ENCODE data around the gene GSE1.

Gene GSE1

DNA sequence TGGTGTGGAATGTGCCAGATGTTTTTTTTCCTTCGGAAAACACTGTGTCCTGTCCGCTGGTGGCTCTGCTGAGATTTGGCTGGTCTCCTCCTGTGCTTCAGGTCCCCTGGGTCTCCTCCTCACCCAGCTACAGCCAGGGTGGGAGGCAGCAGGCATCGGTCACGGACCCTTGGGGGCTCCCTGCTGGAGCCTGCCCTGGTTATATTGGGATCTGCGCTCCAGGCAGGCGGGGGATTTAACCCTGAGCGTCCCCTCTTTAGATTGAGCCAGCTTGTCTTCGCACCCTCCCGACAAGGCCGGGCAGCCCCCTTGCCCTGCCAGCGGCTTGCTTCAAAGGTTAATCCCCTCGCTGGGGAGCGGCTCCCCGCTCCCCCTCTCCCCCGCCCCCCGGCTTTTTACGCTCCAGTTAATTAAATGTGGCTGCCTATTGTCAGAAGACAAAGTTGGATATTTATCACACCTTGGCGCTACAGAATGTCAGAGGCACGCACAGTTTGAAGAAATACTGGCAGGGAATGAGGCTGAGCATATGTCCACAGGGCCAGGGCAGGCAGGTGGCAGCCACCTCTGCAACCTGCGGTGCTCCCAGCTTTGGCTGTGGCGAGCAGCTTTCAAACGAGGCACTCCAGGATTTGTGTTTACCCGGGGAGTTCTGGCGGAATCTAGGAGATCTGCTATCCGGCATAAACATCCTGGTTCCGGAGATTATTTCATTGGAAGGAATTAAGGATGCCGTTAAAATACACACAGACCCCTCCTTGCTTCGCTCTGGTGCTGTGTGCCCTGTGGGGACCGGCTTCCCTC lies 38.2 kb upstream of the GSE1 start:
- DNase-seq, result no peak

DNA sequence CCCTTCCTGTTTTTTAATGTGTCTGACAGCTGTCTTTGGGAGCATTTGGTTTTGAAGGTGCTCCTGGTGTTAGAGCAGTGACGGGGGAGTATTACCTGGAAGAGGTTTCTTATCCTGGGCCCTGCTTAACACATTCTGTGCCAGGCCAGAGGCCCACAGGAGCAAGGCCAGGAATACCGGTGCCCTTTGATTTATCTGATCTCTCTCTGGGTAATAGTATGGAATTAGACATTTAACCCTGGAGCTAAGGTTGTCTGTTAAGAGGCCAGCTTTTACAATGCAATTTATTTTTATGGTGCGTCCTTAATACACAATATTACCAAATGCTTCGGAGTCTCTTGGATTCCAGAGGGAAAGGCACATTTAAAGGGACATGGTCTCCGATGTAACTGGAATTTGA lies 37.2 kb upstream of the GSE1 start:
- no peak for DNase-seq

DNA sequence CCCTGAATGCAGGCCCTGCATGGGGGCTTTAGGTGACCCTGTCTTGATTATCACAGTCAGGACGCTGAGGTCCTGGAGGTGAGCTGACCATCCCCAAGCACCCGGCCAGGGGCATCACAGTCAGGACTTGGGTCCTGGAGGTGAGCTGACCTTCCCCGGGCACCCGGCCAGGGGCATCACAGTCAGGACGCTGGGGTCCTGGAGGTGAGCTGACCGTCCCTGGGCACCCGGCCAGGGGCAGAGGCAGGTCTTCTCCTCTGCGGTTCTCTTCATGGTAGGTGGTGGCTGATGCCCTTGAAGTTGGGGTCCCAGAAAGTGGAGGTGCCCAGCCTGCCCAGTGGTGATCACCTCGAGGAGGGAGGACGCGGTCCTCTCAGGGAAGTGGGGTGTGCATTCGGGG lies 36.2 kb upstream of the GSE1 start:
- no peak for DNase-seq

DNA sequence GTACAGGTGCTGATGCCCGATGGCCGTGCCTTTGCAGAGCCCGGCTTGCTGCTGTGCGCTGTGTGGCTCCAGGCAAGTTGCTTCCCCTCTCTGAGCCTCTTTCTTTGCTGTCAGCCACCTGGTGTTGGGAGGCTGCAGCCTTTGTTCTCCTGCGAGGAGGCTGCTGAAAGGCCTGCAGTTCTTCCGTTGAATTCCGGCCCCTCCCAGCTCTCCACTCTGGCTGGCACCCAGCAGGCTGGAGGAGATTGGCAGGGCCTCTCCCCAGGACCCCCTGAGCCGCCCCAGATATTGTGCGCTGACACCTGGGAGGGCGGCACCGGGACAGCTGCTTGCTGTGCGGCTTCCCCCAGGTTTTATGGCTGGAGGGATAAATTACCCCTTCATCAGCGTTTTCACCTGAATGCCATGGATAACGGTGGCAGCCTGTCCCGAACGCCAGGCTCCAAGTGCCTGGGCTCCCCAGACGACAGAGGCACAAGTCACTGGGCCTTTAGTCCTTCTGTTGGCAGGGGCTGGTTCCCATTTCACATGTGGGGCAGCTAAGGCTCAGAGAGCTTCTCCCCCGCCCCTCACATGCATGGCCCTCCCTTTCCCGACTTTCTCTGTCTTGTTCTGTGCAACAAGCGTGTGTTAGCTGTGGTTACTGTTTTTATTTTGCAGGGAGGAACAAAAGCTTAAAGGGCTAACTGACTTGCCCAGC lies 35.1 kb upstream of the GSE1 start:
- DNase-seq, result no peak

DNA sequence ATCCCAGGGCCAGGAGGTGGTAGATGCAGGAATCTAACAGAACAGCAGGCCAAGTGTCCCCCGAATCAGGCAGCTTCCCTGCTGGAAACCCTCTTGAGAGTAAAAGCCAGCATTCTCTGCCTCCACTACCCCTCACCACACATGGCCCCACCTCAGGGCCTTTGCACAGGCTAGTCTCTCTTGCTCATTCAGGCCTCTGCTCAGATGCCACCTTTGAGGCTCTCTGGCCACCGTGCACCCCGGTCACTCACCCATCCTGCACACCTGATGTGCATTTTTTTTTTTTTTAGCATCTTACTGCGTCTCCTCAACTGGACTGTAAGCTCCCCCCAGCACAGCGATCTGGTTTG lies 34.5 kb upstream of the GSE1 start:
- no peak for DNase-seq

DNA sequence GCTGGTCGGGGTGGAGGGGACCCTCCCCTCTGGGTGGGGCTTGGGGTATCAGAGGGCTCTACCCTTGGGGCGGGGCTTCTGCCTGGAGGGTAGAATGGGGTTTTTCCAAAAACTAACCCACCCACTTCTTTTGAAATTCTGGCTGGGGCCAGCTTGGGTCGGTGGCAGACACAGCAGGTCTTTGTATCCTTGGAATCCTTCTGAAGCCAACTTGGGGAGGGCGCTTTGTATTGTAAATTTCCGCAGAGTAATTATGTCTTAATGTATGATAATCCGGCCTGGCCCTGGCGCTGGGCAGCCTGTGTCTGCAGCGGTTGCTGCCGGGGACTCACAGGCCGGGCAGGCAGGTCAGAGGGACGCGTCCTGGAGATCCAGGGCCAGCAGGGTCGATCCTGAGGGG lies 33.9 kb upstream of the GSE1 start:
- DNase-seq, result no peak

DNA sequence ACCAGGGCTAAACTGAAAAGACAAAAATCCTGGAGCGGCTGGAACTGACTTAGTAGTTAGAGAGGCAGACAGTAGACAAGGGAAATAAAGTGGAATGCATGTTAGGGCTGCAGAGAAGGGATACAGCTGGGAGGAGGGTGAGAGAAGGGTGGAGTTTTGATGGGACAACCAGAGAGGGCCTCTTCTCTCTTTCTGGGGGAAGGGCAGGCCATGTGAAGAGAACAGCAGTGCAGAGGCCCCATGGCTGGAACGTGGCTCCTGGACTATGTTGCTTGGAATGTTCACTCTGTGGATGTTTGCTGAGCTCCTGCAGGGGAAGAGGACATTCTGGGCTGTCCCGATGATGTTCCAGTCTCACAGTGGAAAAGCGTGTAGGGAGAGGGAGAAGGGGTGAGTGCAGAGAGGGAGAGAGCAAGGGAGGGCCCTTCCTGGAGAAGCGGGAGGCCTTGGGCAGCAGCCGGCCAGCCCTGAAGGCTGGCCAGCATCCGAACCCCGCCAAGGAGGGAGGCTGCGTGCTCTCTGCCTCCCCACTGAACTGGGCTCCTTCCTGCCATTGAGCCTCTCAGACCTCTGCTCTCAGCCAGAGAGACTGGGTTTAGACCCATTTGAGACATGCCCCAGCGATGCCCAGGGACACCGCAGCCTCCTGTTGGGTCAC lies 33.1 kb upstream of the GSE1 start:
- no peak for DNase-seq

DNA sequence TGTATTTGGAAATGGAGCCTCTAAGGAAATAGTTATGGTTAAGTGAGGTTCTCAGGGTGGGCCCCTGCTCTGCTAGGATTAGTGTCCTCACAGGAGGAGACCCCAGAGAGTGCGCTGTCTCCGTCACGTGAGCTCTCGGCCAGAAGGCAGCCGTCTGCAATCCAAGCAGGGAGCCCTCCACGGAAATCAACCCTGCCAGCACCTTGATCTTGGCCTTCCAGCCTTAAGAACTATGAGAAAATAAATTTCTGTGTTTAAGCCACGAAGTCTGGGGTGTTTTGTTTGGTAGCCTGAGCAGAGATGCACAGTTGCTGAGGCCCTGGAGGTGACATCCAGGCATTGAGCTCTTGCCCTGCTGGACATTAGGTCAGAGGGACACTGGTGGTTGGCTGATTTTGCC lies 32.4 kb upstream of the GSE1 start:
- no peak for DNase-seq

DNA sequence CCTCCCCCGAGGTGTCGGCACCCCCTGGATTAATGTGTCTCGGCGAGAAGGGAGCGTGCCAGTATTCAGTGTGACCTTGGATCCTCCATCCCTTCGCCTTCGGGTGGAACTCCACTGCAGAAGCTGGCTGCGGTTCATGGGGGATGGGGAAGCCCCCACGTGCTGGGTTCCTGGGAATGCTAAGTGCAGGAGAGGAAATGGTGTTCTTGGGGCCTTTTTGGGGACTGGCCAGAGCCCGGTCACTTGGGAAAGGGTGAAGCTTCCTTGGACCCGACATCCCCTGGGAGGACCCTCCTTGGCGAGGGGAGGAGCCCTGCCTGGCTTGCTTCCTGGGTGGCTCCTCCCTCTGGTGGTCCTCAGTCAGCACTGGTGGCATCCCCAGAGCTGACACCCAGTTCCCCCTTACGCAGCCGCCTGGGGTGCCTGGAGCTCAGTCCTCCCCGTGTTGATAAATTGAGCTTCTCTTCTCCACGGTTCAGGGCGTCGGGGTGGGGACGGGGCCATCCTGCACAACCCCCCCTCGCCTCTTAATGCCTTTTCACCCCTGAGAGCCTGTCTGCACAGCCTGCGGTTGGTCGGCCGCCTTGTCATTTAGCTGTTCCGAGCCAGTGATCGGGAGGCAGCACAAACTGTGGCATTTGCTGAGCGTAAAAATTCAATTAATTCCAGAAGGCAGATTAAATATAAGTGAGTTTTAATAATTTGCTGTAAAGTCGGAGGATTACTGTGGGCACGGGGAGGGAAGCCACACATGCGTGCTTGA lies 30.7 kb upstream of the GSE1 start:
- no peak for DNase-seq

DNA sequence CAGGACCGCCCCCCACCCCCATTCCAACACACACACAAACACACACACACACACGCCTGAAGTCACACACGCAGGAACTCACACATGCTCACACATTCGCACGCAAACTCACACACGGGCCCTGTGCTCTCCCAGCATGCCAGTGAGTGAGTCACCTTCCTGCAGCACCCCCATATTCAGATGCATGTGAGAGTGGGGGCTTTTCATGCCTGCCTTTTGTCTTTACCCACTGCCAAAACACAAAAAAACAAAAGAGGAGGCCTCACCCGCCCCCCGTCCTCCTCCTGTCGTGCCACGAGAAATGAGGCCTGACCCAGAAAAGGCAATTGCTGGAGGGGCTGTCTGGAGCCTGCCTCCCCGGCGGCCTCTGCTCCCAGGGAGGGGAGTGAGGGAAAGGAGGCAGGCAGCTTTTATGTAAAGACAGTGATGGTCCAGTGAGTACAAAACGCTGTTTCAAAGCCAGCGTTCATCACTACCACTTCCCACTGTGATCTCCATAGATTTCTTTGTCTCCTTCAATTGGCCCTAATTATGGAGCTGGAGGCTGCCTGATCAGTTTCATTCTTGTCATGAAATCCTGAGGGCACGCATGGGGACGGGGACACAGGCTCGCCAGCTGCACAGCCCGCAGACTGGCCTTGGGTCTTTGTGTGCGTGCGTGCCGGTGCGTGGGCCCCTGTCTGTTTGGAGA lies 29.5 kb upstream of the GSE1 start:
- no peak for DNase-seq

DNA sequence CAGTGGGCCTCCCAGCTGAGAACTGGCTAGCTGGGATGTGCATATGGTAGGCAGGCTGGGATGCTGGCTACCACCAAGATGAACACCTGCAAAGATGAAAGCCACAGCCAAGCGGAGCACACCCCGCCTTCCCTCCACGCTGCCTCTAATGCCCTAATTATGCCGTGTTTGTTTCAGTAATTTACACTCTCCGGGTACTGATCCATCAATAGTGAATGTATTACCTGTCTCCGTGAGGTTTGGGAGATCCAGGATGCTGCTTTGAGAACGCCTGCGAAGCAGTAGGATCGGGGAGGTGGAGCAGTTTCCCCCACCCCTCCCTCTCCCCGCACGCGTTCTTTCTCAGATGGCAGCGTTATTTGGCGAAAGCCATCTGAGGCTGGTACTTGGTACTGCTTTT lies 28.9 kb upstream of the GSE1 start:
- no peak for DNase-seq

DNA sequence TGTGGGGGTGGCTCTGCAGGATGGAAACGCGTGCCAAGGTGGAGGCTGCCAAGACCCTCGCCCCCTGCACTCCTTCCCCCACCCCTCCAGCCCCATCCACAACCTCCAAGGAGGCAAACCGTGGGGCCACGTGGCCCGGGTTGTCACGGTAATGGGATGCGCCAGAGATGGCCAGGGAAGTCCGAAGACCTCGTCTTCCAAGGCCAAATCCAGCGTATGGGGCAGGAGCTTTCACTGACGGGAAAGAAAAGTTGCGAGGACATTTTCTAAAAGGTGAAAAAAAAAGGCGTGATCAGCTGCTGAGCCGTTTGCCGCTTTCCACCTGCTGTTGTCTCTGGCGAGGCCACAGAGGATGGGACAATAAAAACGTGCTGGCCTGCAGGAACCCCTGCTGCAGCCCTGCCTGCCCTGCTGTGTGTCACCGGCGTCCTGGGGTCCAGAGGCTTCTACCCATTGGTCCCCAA lies 28.3 kb upstream of the GSE1 start:
- no peak for DNase-seq

DNA sequence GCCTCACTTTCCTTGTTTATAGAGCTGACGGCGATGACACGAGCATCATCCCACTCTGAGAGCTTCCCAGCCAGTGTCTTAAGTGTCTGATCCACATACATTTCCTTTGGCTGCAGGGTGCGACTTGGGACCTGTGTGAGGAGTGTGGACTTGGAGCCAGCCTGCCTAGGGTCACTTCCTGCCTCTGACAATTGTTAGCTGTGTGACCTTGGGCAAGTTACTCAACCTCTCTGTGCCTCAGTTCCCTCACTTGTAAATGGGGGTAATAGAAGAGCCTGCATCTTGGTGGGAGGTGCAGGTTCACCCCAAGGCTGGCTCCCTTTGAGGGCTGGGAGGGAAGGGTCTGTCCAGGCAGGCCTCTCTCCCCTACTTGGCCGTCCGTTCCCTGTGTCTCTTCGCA lies 27.4 kb upstream of the GSE1 start:
- no peak for DNase-seq

DNA sequence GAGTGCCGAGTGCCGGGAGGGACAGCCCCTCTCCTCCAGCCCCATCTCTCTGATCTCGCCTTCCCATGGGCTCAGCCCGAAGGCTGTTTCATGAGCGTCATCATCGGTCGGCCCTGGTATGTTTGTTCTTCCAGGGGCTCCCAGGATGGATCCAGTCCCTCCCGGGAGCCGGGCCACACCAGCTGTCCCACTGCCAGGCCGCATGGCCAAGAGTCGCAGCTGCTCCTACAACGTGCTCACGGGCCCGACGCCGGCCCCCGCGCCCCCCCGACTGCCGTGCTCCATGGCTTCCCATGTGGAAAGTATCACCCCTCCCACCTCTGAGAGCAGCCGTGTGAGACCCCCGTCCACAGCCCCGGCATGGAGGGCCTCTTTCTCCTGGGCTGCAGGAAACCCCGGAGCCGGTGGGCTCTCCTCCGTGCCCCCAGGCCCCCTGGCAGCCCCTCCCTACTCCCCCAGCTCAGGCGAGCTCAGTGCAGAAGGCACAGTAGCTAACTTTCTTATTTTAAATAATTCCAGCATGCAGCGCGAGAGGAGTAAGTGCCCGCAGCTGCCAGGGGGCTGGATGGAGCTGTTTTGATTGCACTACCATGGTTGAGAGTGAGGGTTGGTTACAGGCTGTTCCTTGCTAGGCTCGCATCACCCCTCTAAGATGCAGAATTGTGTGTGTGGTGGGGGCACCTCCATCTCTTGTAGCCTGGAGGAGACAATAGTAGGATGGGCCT lies 26.6 kb upstream of the GSE1 start:
- DNase-seq, result no peak

DNA sequence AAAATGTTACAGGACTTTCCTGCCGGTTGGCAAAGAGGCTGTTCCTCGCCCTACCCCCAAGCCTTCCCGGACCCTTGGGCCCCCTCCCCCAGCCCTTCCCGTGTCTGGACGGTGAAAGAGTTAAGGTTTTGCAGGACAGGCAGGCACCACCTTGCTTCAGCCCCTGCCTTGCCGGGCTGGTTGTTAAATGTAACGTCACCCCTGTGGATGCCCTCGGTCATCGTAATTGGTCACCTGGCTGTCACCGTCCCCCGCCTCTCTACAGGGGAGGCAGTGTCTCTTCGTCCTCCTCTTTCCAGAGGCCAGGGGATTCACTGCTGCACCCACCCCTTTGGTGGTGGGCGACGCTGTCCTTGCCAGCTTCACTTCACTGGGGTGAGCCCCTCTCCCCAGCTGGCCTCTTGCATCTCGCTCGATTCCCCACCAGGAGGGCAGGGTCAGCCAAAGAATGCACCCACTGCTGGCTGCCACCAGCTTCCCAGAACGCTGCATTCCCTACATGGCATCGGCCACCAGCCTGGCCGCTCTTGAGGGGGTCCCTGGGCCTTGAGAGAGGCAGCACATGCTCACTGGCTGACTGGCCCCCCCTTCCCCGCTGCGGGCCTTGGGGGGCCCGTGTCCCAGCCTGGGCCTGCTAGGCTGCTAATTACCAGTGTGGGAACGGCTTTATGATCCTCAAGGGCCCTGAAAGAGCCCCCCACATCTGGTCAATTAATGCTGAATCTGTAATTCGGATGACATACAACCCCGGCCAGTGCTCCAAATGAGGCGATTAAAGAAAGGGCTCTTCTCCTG lies 25.2 kb upstream of the GSE1 start:
- no peak for DNase-seq

DNA sequence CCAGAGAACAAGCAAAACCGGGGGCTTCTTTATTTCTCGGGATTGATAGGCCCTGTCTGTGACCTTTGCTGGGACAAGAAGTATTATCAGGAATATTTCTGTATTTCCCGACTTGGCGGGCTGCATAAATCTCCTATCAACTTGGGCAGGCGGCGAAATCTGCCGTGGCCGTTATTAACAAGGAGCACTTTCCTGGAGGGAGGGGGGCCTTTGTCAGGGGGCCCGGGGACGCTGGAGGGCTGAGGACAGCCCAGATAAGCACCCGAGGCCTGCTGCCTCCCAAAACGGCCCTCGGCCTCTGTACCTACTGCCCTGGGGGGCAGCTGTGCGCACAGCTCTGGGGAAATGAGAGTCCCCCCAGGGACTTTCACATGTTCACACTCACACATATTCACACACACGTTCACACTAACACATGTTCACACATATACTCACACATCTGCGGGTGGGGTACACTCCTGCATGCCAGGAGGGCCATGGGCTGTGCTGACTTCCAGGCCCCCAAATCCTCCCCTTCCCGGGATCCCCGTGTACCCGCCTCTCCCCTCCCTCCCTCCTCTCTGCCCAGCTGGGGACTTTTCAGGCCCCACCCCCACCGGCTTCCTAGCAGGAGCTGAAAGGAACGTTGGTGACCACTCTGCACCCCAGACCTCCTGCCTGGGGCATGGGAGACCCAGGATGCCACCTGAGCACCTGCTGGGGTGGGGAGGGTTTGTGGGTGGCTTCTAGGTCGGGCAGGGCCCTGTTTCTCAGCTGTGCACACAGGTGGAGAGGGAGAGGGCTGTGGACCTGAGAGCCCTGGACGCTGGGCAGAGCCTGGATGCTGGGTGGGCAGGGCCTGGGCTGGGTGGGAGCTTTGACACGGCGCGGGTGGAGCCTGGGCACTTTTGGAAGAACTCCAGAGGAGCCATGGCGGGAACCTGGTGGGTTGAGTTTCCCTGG lies 24.3 kb upstream of the GSE1 start:
- DNase-seq, result no peak

DNA sequence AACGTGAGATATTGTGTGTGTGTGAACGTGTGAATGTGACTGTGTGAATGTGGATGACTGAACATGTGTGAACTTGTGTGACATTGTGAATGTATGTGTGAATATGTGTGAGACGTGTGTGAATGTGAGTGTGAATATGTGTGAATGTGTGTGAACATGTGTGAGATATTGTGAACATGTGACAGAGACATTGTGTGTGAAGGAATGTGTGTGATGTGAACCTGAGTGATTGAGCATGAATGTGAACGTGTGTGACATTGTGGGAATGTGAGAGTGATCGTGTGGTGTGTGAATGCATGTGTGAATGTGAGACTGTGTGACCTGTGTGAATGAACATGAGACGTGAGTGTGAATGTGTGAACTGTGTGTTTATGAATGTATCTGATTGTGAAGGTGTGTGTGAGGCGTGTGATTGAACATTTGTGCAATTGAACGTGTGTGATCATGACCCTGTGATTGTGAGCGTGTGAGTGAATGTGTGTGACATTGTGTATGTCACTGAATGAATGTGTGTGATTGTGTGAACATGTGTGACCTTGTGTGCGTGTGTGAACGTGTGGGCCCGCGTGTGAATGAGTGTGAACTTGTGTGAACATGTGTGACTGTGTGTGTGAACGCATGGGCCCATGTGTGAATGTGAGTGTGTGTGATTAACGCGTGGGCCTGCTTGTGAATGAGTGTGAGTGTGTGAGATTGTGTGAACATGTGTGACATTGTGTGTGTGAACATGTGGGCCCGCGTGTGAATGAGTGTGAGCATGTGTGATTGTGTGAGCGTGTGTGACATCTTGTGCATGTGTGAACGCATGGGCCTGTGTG lies 23.2 kb upstream of the GSE1 start:
- DNase-seq, result no peak

DNA sequence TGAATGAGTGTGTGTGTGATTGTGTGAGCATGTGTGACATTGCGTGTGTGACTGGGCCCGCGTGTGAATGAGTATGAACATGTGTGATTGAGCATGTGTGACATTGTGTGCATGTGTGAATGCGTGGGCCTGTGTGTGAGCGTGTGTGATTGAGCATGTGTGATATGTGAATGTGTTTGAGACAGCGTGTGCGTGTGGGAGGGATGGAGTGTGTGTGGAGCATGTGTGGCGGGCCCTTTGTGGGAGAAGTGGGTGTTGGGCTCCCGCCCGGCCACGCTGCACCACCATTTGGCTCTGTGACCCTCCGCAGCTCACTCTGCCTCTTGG lies 22.7 kb upstream of the GSE1 start:
- DNase-seq, result no peak

DNA sequence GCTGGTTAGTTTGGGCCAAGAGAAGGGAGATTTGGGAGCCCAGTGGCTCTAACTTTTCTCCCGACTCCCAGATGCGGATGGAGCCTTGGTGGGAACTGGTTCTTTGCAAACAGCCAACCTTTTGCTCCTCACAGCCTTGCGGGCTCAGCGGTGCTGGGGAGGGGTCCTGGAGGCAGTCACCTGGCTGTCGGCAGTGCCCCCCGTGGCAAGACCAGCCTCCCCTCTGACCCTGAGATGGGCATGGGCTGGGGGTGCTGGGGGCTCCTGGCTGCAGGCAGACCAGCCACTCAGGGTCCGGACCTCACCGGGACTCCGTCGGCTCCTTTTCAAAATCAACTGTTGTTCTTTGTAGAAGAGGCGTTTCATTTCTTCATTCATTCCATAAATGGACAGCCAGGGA lies 21.7 kb upstream of the GSE1 start:
- no peak for DNase-seq
